ENCODE data around the gene TIGIT.

Gene TIGIT

DNA sequence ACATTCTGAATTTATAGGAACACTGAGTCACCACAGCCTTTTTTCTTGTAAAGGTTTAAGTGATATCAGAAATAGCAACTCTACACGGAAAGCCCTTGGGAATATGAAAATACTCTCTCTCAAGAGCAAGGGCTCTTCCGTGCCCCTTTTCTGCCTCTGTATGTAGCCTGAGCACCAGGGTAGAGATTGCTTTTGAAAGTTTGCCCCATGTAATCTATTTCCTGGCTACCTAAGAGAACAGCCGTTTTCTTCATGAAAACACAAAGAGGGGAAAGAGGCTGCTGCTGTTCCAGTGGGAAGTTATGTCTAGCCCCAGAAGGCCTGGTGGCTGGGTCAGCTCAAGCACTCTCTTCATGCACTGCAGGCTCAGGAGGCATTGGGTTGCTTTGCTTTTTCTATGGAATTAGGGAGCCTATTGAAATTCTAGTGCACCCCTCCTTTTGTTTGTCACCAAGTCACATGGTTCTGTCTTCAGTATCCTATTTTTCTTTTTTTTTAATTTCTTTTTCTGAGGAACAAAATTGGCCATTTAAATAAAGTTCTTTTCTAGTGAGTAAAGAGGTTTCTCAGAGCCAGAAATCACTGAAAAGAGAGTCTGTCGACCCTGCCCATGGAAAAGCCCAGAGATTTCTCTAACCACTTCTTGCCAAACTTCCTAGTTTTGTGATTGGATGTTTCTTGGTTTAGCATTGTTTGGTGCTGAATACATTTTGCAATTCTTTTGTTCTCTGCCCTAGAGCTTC is 39.5 kb downstream of the TIGIT start:
- peaks cover 43% of the 10 kb centered on the region for H3K36me3 Mint-ChIP-seq (ENCODE audit: low read depth)

DNA sequence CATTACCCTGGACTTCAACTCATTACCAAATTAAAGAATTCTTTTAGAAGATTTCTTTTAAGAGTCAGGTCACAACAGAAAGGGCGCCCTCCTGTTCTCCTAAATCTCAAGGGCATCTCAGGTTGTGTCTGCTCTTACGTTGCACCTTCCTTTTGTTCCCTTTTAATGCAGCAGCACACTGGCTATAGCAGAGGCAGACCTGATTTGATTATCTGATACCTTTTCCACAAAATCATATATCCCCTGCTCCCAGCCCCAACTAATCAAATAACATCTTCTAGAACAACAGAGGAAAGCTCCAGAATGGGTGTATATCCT is 40.1 kb downstream of the TIGIT start:
- H3K27ac Mint-ChIP-seq = no peak overlapping the region
- H3K27me3 Mint-ChIP-seq (ENCODE audit: low read depth) = no peaks in the 10 kb centered on the region
- H3K4me1 Mint-ChIP-seq = no peaks in the 10 kb centered on the region
- peaks cover 38% of the 10 kb centered on the region for H3K36me3 Mint-ChIP-seq (ENCODE audit: low read depth)
- no peak overlapping the region for H3K4me3 Mint-ChIP-seq
- TF ChIP-seq, protein P1, sequence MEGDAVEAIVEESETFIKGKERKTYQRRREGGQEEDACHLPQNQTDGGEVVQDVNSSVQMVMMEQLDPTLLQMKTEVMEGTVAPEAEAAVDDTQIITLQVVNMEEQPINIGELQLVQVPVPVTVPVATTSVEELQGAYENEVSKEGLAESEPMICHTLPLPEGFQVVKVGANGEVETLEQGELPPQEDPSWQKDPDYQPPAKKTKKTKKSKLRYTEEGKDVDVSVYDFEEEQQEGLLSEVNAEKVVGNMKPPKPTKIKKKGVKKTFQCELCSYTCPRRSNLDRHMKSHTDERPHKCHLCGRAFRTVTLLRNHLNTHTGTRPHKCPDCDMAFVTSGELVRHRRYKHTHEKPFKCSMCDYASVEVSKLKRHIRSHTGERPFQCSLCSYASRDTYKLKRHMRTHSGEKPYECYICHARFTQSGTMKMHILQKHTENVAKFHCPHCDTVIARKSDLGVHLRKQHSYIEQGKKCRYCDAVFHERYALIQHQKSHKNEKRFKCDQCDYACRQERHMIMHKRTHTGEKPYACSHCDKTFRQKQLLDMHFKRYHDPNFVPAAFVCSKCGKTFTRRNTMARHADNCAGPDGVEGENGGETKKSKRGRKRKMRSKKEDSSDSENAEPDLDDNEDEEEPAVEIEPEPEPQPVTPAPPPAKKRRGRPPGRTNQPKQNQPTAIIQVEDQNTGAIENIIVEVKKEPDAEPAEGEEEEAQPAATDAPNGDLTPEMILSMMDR (IDR thresholded peaks at IDR 0.05; ENCODE audit: unreplicated experiment in 3 of 3) = no peak
- no peaks in the 10 kb centered on the region for H3K9me3 Mint-ChIP-seq

More for the DNA sequence above, 39.5 kb downstream of the TIGIT start:
- Mint-ChIP-seq H3K9me3 (no peaks in the 10 kb centered on the region), H3K27ac (no peak overlapping the region), H3K4me1 (no peaks in the 10 kb centered on the region), H3K4me3 (no peak overlapping the region), H3K27me3 (ENCODE audit: low read depth) (no peaks in the 10 kb centered on the region)
- TF ChIP-seq, protein P1 (IDR thresholded peaks at IDR 0.05; ENCODE audit: unreplicated experiment in 3 of 3) = no peak

DNA sequence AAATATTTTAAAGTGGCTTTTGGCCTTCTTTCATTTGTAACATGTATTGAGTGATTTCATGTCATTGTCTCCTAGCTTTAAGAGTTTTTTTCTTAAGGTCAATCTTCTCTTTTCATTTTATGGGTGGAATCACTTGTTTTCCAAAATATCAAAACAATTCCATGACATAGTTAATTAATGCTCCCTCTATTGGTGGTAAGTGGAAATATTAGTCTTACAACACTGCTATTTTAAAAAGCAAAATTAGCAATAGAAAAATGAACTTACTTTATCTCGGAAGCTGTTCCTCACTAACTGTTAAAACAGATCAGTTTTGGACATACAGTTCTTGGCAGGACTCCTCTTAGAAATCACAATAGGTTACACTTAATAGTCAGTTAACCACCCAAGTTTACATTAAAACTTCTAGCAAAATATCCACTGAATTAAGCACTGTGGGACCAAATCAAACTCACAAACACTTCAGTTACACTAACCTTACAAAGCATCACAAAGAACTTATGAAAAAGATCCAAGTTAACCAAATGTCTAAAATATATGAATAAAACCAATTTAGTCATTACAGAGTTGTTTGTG is 42.4 kb downstream of the TIGIT start:
- no peak overlapping the region for H3K4me3 Mint-ChIP-seq
- no peaks in the 10 kb centered on the region for H3K27me3 Mint-ChIP-seq (ENCODE audit: low read depth)
- H3K4me1 Mint-ChIP-seq = no peaks in the 10 kb centered on the region
- TF ChIP-seq, protein P1 (IDR thresholded peaks at IDR 0.05; ENCODE audit: unreplicated experiment in 3 of 3) = peak; percentile 32 to 51 (median 49)
- H3K36me3 Mint-ChIP-seq (ENCODE audit: low read depth) = peaks cover 28% of the 10 kb centered on the region
- no peaks in the 10 kb centered on the region for H3K9me3 Mint-ChIP-seq
- H3K27ac Mint-ChIP-seq = no peak overlapping the region

DNA sequence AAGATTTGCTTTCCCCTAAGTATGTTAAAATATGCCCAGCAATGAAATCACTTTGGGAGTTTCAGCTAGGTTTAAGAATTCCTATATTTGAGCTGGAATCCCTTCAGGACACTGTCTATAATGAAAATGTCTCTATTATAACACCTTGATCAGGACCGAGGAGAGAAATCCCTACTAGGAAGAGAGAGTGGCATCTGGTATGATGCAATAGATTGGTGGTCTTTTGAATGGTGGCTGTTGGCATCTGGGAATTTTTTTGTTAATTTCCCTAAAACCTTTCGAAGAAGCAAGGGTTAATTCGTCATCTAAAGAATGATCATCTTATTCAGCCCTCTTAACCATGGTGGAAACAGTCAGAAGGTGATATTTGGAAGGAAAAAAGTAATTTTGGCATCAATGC is 43.0 kb downstream of the TIGIT start:
- H3K27me3 Mint-ChIP-seq (ENCODE audit: low read depth) = no peaks in the 10 kb centered on the region
- H3K36me3 Mint-ChIP-seq (ENCODE audit: low read depth) = peaks cover 23% of the 10 kb centered on the region
- H3K4me3 Mint-ChIP-seq = no peak overlapping the region
- no peak overlapping the region for H3K27ac Mint-ChIP-seq
- TF ChIP-seq, protein P1 (IDR thresholded peaks at IDR 0.05; ENCODE audit: unreplicated experiment in 3 of 3) = no peak
- no peaks in the 10 kb centered on the region for H3K4me1 Mint-ChIP-seq
- H3K9me3 Mint-ChIP-seq = no peaks in the 10 kb centered on the region

DNA sequence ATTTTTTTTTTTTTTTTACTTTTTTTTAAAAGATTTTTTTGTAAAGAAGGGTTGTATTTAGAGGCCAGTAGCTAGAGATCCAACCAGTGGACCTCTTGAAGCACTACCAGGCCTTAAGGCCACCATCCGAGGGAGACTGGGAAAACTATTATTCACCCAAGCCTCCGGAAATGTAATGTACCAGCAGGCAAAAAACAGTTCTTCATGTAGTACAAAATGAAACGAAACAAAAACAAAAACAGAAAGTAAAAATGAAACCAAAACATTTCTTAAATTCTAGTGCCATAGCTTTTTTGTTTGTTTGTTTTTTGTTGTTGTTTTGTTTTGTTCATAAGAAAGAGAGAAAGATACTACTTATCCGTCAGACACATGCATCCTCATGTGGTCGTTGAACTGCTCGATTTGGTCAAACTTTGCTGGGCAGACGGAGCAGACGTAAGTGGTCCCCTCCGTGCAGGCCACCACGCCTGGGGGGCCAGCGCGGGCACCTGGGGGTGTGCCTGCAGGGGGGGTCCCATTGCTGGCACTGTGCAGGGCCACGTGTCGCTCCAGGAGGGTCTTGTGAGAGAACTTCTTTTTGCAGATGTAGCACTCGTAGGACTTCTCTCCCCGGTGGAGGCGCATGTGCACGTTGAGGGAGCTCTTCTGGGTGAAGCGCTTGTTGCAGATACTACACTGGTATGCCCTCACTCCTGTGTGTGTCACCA is 45.0 kb downstream of the TIGIT start:
- Mint-ChIP-seq H3K36me3 (ENCODE audit: low read depth) (peaks cover 14% of the 10 kb centered on the region), H3K9me3 (no peaks in the 10 kb centered on the region), H3K4me1 (no peaks in the 10 kb centered on the region), H3K27me3 (ENCODE audit: low read depth) (no peaks in the 10 kb centered on the region), H3K27ac (no peak overlapping the region), H3K4me3 (no peak overlapping the region)
- TF ChIP-seq, protein P1 (IDR thresholded peaks at IDR 0.05; ENCODE audit: unreplicated experiment in 3 of 3) = no peak
